ENCODE results near the gene CNTN4. TPM values are rescaled to one million over a fixed set of nuclear protein-coding genes. Genes with fewer than 3 reads are reported as not detected.

The CNTN4 gene
- total and polyA plus RNA-seq, 2 experiments from 2014 or later = 5.6 to 7.9 TPM

DNA sequence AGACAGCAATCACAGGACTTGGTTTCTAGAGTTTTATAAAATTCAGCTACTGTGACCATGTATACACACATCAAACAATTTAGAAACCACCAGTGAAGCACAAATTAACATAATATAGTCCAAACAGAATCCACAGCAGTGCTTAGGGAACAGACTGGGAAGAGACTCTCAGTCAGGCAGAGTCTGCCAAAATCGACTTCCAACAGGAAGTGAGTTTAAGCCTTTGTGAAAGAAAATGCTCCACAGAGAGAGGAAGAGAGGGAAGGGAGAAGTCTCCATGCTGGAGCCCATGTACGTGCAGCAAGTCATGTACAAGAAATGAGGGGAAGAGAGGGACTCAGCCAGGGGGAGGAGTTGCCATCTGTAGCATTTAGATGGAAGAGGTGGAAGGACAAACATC lies 838.9 kb downstream of the CNTN4 start:
- H3K4me1 ChIP-seq (ENCODE audit: low read depth) = no peaks in the 10 kb centered on the region
- no peak overlapping the region for H3K27ac ChIP-seq
- H3K9me3 ChIP-seq (ENCODE audit: low read depth) = no peaks in the 10 kb centered on the region
- DNase-seq (ENCODE audit: low read depth in 1 of 2, low spot score in 1 of 2) = no peak
- H3K4me3 ChIP-seq = no peak overlapping the region
- TF ChIP-seq, protein P1, sequence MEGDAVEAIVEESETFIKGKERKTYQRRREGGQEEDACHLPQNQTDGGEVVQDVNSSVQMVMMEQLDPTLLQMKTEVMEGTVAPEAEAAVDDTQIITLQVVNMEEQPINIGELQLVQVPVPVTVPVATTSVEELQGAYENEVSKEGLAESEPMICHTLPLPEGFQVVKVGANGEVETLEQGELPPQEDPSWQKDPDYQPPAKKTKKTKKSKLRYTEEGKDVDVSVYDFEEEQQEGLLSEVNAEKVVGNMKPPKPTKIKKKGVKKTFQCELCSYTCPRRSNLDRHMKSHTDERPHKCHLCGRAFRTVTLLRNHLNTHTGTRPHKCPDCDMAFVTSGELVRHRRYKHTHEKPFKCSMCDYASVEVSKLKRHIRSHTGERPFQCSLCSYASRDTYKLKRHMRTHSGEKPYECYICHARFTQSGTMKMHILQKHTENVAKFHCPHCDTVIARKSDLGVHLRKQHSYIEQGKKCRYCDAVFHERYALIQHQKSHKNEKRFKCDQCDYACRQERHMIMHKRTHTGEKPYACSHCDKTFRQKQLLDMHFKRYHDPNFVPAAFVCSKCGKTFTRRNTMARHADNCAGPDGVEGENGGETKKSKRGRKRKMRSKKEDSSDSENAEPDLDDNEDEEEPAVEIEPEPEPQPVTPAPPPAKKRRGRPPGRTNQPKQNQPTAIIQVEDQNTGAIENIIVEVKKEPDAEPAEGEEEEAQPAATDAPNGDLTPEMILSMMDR (IDR thresholded peaks at IDR 0.05; ENCODE audit: low read depth, low read length) = no peak
- no peaks in the 10 kb centered on the region for H3K27me3 ChIP-seq
- H3K36me3 ChIP-seq = no peaks in the 10 kb centered on the region

DNA sequence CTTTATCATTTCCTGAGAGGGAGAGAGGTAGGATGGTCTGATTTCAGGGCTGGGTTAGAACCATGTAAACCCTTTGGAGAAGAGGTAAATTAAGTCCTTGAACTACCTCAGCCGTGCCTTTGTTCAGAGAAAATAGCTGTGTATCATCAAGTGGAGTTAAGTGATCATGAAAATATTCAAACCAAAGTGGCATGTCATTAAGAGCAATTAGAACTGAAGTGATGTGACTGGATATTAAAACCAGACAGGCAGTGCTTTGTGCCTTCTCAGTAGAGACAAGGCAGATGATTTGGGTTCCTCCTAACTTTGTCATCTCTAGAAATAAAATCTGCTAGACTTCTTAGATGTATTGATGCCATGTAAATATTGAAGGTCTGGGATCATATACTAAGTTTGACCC lies 840.0 kb downstream of the CNTN4 start:
- Histone ChIP-seq H3K4me3 (no peak overlapping the region), H3K4me1 (ENCODE audit: low read depth) (no peaks in the 10 kb centered on the region), H3K36me3 (no peaks in the 10 kb centered on the region), H3K9me3 (ENCODE audit: low read depth) (no peaks in the 10 kb centered on the region), H3K27ac (no peak overlapping the region), H3K27me3 (no peaks in the 10 kb centered on the region)
- TF ChIP-seq, protein P1 (IDR thresholded peaks at IDR 0.05; ENCODE audit: low read depth, low read length) = no peak
- no peak for DNase-seq (ENCODE audit: low read depth in 1 of 2, low spot score in 1 of 2)

DNA sequence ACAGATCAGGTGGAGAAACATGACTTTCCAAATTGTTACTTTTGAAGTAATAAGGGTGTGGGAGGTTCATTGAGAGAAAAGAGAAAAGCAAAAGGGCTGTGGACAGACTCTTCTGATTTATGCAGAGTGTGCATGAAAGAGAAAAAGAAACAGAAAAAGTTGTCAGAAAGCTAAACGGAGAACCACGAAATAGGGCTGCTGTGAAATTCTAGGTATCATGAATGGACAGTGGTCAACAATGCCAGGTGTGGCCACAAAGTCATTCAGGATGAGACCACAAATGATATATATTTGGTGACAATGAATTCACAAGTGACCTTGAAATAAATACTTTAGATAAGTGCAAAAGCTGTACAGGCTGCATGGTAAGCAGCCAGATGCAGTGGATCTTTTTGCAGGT lies 841.4 kb downstream of the CNTN4 start:
- TF ChIP-seq, protein P1 (IDR thresholded peaks at IDR 0.05; ENCODE audit: low read depth, low read length) = no peak
- no peaks in the 10 kb centered on the region for H3K9me3 ChIP-seq (ENCODE audit: low read depth)
- H3K27ac ChIP-seq = no peak overlapping the region
- no peaks in the 10 kb centered on the region for H3K4me1 ChIP-seq (ENCODE audit: low read depth)
- H3K36me3 ChIP-seq = no peaks in the 10 kb centered on the region
- DNase-seq (ENCODE audit: low read depth in 1 of 2, low spot score in 1 of 2) = no peak
- no peaks in the 10 kb centered on the region for H3K27me3 ChIP-seq
- no peak overlapping the region for H3K4me3 ChIP-seq

DNA sequence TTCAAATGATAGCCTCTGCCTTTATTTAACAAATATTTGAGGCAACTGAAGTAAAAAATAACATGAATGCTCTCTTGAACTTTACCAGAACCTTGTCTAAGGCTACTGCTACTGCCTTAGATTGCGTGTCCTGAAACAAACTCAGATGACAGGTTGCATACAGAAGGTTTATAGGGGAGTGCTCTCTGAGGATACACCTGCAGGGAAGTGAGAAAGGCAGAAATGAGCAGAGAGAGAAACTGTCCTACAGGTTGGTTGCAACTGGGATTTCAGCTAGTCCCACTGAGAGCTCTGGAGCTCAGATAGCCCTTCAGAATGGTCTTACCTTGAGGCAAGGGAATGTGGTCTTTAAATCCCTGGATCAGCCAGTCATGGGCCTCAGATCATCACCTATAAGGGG lies 846.0 kb downstream of the CNTN4 start:
- H3K27me3 ChIP-seq = no peaks in the 10 kb centered on the region
- TF ChIP-seq, protein P1 (IDR thresholded peaks at IDR 0.05; ENCODE audit: low read depth, low read length) = no peak

DNA sequence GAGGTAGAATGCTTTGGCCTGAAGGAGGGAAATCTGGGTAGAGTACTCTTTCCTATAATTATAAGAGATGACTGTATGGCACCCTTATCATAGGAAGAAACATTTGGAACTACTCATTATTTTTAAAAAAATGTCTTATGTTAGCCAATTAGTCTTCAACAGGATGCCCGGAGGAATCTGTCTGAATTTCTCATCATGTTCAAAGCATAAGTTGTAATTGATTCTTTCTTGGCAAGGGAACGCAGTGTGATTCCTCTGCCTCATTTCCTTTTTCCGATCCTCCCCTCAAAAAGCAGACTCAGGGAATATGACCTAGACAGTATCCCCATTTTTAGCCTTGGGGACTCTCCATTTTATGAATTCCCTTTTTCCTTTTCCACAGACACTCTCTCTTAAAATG lies 846.5 kb downstream of the CNTN4 start:
- TF ChIP-seq, protein P1 (IDR thresholded peaks at IDR 0.05; ENCODE audit: low read depth, low read length) = no peak
- Histone ChIP-seq H3K9me3 (ENCODE audit: low read depth) (no peaks in the 10 kb centered on the region), H3K4me3 (no peak overlapping the region), H3K27ac (no peak overlapping the region), H3K4me1 (ENCODE audit: low read depth) (no peaks in the 10 kb centered on the region), H3K27me3 (no peaks in the 10 kb centered on the region), H3K36me3 (no peaks in the 10 kb centered on the region)
- DNase-seq (ENCODE audit: low read depth in 1 of 2, low spot score in 1 of 2) = no peak

More for the DNA sequence above, 846.0 kb downstream of the CNTN4 start:
- Histone ChIP-seq H3K36me3 (no peaks in the 10 kb centered on the region), H3K4me1 (ENCODE audit: low read depth) (no peaks in the 10 kb centered on the region), H3K9me3 (ENCODE audit: low read depth) (no peaks in the 10 kb centered on the region), H3K4me3 (no peak overlapping the region), H3K27ac (no peak overlapping the region)
- DNase-seq (ENCODE audit: low read depth in 1 of 2, low spot score in 1 of 2) = no peak

DNA sequence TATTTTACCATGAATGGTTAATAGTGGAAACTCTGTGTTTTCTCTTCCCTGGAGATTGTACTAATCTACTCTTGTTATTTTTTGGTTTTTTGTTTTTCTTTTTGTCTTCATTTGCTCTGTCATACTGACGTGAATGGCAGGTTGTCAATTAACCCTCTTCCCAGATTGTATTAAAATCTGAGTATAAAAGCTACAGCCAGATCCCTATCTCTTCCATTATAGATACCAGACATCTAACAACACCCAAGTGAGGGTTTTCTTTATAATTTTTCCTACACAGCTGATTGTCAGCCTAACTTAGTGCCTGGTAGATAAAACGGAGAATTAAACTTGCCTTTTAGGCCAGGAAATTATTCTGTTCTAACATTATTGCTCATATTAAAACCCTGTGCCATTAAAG lies 848.9 kb downstream of the CNTN4 start:
- no peaks in the 10 kb centered on the region for H3K9me3 ChIP-seq (ENCODE audit: low read depth)
- no peaks in the 10 kb centered on the region for H3K36me3 ChIP-seq
- H3K4me3 ChIP-seq = no peak overlapping the region
- H3K27me3 ChIP-seq = no peaks in the 10 kb centered on the region
- DNase-seq (ENCODE audit: low read depth in 1 of 2, low spot score in 1 of 2) = no peak
- TF ChIP-seq, protein P1 (IDR thresholded peaks at IDR 0.05; ENCODE audit: low read depth, low read length) = no peak
- H3K27ac ChIP-seq = no peak overlapping the region
- no peaks in the 10 kb centered on the region for H3K4me1 ChIP-seq (ENCODE audit: low read depth)

Data from cardiac muscle cell (in vitro differentiated cells and primary cell).